Measurements from ENCODE around the gene F2RL1. TPM values are rescaled to one million over a fixed set of nuclear protein-coding genes. Genes with fewer than 3 reads are reported as not detected.
"Not testable (repeated sequence)": the region's sequence is repeated elsewhere in the genome, so short reads cannot be mapped to it uniquely, and the experiment has no call there.

The F2RL1 gene
- total RNA-seq, 2 experiments from 2014 or later, result 2.3 to 2.9 TPM

DNA sequence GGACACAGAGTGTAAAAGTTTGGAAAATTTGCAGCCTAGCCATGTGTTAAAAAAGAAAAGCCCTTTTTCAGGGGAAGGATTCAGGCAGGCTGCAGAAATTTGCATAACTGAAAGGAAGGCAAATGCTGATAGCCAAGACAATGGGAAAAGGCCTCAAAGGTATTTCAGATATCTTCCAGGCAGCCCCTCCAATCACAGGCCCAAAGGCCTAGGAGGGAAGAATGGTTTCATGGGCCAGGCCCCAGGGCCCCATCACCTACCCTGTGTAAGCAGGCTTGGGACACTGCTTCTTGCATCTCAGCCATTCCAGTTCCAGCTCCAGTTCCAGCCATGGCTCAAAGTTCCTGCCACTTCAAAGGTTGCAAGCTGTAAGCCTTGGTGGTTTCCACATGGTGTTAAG lies 35.8 kb downstream of the F2RL1 start:
- ChIA-PET POLR2A (no interaction called here), CTCF (no interaction called here)
- Mint-ChIP-seq H3K4me1 (ENCODE audit: low read depth) (peaks cover 50% of the 10 kb centered on the region), H3K27ac (peak overlapping the region; percentile 52), H3K36me3 (peaks cover 10% of the 10 kb centered on the region), H3K9me3 (peaks cover 7% of the 10 kb centered on the region), H3K27me3 (no peaks in the 10 kb centered on the region), H3K4me3 (no peak overlapping the region)
- intact Hi-C loops (cut with micrococcal nuclease), result loop anchor here (10.0 kb wide), 1 partner anchor 140 kb away; the partner anchor contains the start of gene F2R
- DNase-seq, result no peak

DNA sequence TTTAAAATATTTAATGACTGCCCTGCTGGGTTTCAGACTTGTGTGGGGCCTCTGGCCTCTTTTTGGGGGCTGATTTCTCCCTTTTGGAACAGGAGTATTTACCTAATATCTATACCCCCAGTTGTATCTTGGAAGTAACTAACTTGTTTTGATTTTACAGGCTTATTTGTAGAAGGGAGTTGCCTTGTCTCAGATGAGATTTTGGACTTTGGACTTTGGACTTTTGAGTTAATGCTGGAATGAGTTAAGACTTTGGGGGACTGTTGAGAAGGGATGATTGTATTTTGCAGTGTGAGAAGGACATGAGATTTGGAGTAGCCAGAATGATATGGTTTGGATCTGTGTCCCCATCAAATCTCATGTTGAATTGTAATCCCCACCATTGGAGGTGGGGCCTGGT lies 36.7 kb downstream of the F2RL1 start:
- Mint-ChIP-seq H3K36me3 (peaks cover 10% of the 10 kb centered on the region), H3K27ac (peak overlapping the region; percentile 88), H3K4me3 (peak overlapping the region; percentile 5), H3K4me1 (ENCODE audit: low read depth) (peaks cover 41% of the 10 kb centered on the region)
- not testable (repeated sequence) for H3K9me3 Mint-ChIP-seq, DNase-seq, H3K27me3 Mint-ChIP-seq
- intact Hi-C loops (cut with micrococcal nuclease), result loop anchor here (10.0 kb wide), 1 partner anchor 141 kb away; the partner anchor contains the start of gene F2R
- CTCF ChIA-PET, result interaction anchor here (1.3 kb wide), 1 partner anchor 223 kb away, joined by 3 read pairs; no protein-coding TSS in a partner anchor
- POLR2A ChIA-PET, result interaction anchor here (0.9 kb wide), 1 partner anchor 175 kb away, joined by 4 read pairs; the partner anchor contains the start of gene AGGF1

DNA sequence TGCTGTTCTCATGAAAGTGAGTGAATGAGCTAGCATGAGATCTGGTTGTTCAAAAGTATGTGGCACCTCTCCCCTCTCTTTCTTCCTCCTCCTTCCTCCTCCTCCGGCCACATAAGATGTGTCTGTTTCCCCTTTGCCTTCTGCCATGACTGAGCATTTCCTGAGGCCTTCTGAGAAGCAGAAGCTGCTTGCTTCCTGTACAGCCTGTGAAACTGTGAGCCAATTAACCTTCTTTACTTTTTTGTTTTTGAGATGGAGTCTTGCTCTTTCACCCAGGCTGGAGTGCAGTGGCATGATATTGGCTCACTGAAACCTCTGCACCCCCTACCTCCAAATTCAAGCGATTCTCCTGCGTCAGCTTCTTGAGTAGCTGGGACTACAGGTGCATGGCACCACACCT lies 37.1 kb downstream of the F2RL1 start:
- Mint-ChIP-seq H3K27ac (peak overlapping the region; percentile 88), H3K27me3 (no peaks in the 10 kb centered on the region), H3K4me3 (no peak overlapping the region), H3K9me3 (peaks cover 7% of the 10 kb centered on the region), H3K4me1 (ENCODE audit: low read depth) (peaks cover 37% of the 10 kb centered on the region), H3K36me3 (peaks cover 10% of the 10 kb centered on the region)
- intact Hi-C loops (cut with micrococcal nuclease), result loop anchor here (10.0 kb wide), 1 partner anchor 141 kb away; the partner anchor contains the start of gene F2R
- CTCF ChIA-PET, result interaction anchor here (1.3 kb wide), 1 partner anchor 222 kb away, joined by 3 read pairs; no protein-coding TSS in a partner anchor
- peak; percentile 61 for DNase-seq
- POLR2A ChIA-PET, result interaction anchor here (0.9 kb wide), 1 partner anchor 175 kb away, joined by 4 read pairs; the partner anchor contains the start of gene AGGF1

DNA sequence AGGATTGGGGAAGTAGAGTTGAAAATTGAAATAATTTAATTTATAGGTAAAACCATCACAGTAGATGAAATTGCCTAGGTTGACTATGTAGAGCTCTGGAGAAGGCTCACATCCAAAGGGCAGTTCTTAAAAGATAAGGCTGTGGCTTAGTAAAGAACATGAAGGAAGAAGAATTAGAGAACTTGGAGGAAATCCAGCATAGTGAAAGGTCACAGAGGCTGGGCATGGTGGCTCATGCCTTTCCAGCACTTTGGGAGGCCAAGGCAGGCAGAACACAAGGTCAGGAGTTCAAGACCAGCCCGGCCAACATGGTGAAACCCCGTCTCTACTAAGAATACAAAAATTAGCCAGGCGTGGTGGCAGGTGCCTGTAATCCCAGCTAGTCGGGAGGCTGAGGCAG lies 38.0 kb downstream of the F2RL1 start:
- H3K4me3 Mint-ChIP-seq, result not testable (repeated sequence)

DNA sequence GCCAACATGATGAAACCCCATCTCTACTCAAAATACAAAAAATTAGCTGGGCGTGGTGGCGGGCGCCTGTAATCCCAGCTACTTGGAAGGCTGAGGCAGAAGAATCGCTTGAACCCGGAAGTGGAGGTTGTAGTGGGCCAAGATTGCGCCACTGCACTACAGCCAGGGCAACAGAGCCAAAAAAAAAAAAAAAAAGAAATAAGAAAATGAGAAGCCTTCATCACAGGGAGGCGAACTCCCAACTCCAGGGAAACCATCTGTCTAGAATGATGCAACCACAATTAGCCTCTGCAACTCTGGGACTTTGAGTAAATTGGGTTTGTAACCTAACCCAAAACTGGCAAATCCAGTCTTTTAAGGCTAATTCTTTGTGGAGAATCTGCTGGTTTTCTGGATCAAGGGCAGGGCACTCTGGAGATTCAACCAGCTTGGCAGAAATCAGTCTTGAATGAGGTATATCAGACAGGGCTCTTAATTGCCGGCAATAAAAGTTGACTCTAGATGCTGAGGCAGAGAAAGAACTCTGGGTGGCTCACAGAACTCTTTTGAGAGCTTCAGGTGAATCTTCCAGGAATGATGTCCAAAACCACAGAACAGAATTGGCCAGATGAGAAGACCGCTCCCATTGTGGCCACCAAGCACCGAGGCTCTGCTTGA lies 40.9 kb downstream of the F2RL1 start:
- no peak overlapping the region for H3K27ac Mint-ChIP-seq
- H3K27me3 Mint-ChIP-seq, result no peaks in the 10 kb centered on the region
- ChIA-PET CTCF (interaction anchor here (3.8 kb wide), 1 partner anchor 218 kb away, joined by 10 read pairs; no protein-coding TSS in a partner anchor), POLR2A (no interaction called here)
- no peak for DNase-seq
- H3K4me3 Mint-ChIP-seq, result no peak overlapping the region
- H3K36me3 Mint-ChIP-seq, result peaks cover 10% of the 10 kb centered on the region
- H3K9me3 Mint-ChIP-seq, result peaks cover 7% of the 10 kb centered on the region
- intact Hi-C loops (cut with micrococcal nuclease), result loop anchor here (10.0 kb wide), 1 partner anchor 145 kb away; the partner anchor contains the start of gene F2R
- H3K4me1 Mint-ChIP-seq (ENCODE audit: low read depth), result peaks cover 20% of the 10 kb centered on the region

More for the DNA sequence above, 38.0 kb downstream of the F2RL1 start:
- H3K9me3 Mint-ChIP-seq, POLR2A ChIA-PET, H3K27me3 Mint-ChIP-seq, DNase-seq: not testable (repeated sequence)
- Mint-ChIP-seq H3K36me3 (peaks cover 10% of the 10 kb centered on the region), H3K27ac (peak overlapping the region; percentile 88), H3K4me1 (ENCODE audit: low read depth) (peaks cover 30% of the 10 kb centered on the region)
- CTCF ChIA-PET, result interaction anchor here (1.3 kb wide), 1 partner anchor 221 kb away, joined by 3 read pairs; no protein-coding TSS in a partner anchor
- intact Hi-C loops (cut with micrococcal nuclease), result loop anchor here (10.0 kb wide), 1 partner anchor 142 kb away; the partner anchor contains the start of gene F2R

DNA sequence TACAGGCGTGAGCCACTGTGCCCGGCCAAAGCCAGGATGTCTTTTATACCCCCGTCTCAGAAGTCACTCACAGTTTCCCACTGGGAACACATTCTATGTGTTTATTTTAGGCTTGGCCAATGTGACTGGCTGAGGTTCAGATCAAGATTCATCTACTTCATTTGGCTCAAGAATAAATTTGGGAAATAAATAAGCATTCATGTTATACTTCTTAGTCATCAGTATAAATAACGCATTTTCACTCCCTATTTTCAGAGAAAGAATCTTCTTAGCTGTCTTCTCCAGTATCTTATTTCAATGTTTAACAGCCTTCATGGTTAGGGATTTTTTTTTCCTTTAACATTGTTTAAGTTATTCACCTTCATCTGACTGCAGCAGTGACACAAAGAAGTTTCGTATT lies 42.8 kb downstream of the F2RL1 start:
- DNase-seq, result no peak
- Mint-ChIP-seq H3K27ac (no peak overlapping the region), H3K27me3 (no peaks in the 10 kb centered on the region), H3K4me3 (no peak overlapping the region), H3K4me1 (ENCODE audit: low read depth) (peaks cover 3% of the 10 kb centered on the region), H3K9me3 (no peaks in the 10 kb centered on the region), H3K36me3 (peaks cover 2% of the 10 kb centered on the region)
- intact Hi-C loops (cut with micrococcal nuclease), result no loop called here
- ChIA-PET POLR2A (no interaction called here), CTCF (interaction anchor here (3.8 kb wide), 1 partner anchor 216 kb away, joined by 10 read pairs; no protein-coding TSS in a partner anchor)

DNA sequence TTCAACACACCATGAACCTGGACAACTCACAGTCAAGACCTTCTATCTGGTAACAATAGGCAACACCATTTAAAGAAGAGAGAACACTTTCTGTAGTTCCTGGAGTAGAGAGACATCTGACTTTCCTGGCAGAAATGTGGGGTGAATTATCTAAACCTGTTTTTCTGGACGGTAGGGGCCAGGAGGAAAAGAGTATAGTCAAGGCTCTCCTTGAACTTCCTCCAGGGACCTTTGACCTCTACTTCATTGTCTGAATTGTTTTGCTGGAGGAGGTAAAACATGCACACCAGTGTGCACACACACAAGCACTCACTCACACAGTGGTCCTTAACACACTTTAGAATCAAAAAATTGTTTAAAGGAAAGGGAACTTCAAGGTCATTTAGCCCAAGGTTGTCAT lies 44.2 kb downstream of the F2RL1 start:
- intact Hi-C loops (cut with micrococcal nuclease), result no loop called here
- H3K4me3 Mint-ChIP-seq, result no peak overlapping the region
- no peaks in the 10 kb centered on the region for H3K4me1 Mint-ChIP-seq (ENCODE audit: low read depth)
- CTCF ChIA-PET, result interaction anchor here (3.8 kb wide), 1 partner anchor 215 kb away, joined by 10 read pairs; no protein-coding TSS in a partner anchor
- POLR2A ChIA-PET, result no interaction called here
- no peak for DNase-seq
- H3K9me3 Mint-ChIP-seq, result no peaks in the 10 kb centered on the region
- H3K27ac Mint-ChIP-seq, result no peak overlapping the region
- H3K27me3 Mint-ChIP-seq, result no peaks in the 10 kb centered on the region
- H3K36me3 Mint-ChIP-seq, result no peaks in the 10 kb centered on the region

DNA sequence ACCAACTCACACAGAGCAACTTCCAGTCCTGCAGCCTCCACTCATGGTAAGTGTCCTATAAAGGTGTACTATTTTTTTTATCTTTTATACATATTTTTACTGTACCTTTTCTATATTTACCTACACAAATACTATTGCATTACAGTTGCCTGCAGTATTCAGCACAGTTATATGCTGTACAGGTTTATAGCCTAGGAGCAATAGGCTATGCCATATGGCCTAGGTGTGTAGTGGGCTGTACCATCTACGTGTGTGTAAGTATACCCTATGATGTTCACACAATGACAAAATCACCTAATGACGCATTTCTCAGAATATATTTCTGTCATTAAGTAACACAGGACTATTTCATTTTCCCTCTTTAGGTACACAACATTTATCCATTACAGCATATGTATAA lies 47.7 kb downstream of the F2RL1 start:
- Mint-ChIP-seq H3K4me1 (ENCODE audit: low read depth) (no peaks in the 10 kb centered on the region), H3K36me3 (no peaks in the 10 kb centered on the region), H3K27ac (no peak overlapping the region), H3K9me3 (no peaks in the 10 kb centered on the region), H3K27me3 (no peaks in the 10 kb centered on the region), H3K4me3 (no peak overlapping the region)
- intact Hi-C loops (cut with micrococcal nuclease), result loop anchor here (5.0 kb wide), 1 partner anchor 166 kb away; the partner anchor contains the start of gene AGGF1
- ChIA-PET CTCF (interaction anchor here (4.7 kb wide), 1 partner anchor 211 kb away, joined by 52 read pairs; no protein-coding TSS in a partner anchor), POLR2A (no interaction called here)
- no peak for DNase-seq

DNA sequence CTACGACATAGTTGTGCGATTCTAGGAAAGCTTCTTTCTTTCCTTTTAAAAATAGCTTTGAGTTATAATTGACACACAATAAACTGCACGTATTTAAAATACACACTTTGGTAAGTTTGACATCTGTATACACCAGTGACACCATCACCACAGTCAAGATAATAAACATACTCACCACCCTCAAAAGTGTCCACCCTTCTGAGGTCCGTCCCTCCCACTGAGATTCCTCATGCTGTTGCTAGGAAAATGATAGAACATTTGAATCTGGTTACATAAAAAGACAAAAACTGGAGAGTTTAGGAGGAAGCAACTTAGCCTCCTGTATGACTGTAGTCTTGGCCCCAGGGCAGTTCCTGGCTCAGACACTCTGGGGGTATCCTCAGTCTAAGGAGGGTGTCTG lies 48.2 kb downstream of the F2RL1 start:
- Mint-ChIP-seq H3K9me3 (no peaks in the 10 kb centered on the region), H3K4me1 (ENCODE audit: low read depth) (no peaks in the 10 kb centered on the region), H3K36me3 (no peaks in the 10 kb centered on the region), H3K4me3 (no peak overlapping the region), H3K27ac (no peak overlapping the region), H3K27me3 (no peaks in the 10 kb centered on the region)
- ChIA-PET POLR2A (interaction anchor here (0.6 kb wide), 1 partner anchor 126 kb away, joined by 6 read pairs; no protein-coding TSS in a partner anchor), CTCF (interaction anchor here (1.6 to 4.7 kb wide), 3 partner anchors 9 to 625 kb away, joined by 5 to 52 read pairs (median 12); partner anchors contain the start of gene WDR41)
- DNase-seq, result no peak
- intact Hi-C loops (cut with micrococcal nuclease), result loop anchor here (5.0 kb wide), 1 partner anchor 165 kb away; the partner anchor contains the start of gene AGGF1

DNA sequence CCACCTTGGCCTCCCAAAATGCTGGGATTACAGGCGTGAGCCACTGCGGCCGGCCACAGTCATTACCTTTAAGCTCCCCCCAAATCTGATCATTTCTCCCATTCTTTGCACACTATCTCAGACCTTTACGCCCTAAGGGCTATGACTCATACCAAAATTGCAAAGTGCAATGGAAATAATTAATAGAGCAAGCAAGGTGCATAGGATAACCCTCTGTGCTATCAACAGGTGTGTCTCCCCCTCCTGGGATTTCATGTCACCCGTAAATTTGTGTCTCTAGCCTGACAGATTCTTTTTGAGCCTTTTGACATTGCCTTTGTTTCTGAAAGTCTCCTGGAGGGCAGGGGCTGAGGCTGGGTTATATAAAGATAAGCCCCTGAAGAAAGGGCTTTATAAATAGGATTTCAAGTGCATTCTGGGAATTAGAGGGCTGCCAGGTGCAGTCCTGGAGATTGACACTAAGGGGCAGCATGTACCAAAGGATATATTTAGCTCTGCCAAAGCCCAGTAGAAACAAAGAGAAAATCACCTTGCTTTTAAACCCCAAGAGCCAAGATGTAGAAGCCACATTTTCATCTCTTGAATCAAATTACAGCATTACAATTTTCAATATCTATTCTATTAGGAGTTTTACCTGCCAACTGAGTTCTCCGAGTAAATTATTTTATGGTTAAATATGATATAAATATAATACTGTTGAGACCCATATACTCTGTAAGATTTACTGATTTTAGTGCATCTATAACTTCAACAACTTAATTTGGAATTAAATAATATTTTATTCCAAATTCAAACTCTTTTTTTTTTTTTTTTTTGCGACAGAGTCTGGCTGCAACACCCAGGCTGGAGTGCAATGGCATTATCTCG lies 49.2 kb downstream of the F2RL1 start:
- no peaks in the 10 kb centered on the region for H3K27me3 Mint-ChIP-seq
- H3K36me3 Mint-ChIP-seq, result no peaks in the 10 kb centered on the region
- no peak overlapping the region for H3K27ac Mint-ChIP-seq
- intact Hi-C loops (cut with micrococcal nuclease), result loop anchor here (1.0 to 5.0 kb wide), 4 partner anchors 148 to 624 kb away; partner anchors contain the start of genes AGGF1 and WDR41
- no peak overlapping the region for H3K4me3 Mint-ChIP-seq
- POLR2A ChIA-PET, result interaction anchor here (0.6 kb wide), 1 partner anchor 125 kb away, joined by 6 read pairs; no protein-coding TSS in a partner anchor
- CTCF ChIA-PET, result interaction anchor here (0.7 to 4.7 kb wide), 6 partner anchors 10 to 624 kb away, joined by 3 to 52 read pairs (median 5); partner anchors contain the start of genes AGGF1, S100Z and WDR41
- DNase-seq, result peak; percentile 74
- H3K9me3 Mint-ChIP-seq, result no peaks in the 10 kb centered on the region
- H3K4me1 Mint-ChIP-seq (ENCODE audit: low read depth), result no peaks in the 10 kb centered on the region

DNA sequence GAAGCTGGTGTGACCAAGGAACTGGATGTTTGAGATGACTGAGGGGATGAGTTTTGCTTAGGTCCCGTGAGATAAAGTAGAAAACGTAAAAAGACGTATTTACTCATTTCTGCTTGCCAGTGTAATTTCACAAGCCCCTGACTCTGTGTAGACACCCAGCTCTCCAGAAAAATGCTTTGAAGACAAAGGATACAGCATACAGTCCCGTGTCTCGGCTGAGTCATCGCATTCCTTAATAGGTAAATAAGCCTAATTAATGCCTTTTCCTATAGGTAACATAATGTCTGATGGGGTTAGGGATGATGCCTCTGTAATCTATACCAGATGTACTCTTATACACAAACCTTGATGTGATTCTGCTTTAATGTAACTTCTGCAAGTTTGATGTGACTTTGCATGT lies 51.2 kb downstream of the F2RL1 start:
- intact Hi-C loops (cut with micrococcal nuclease), result no loop called here
- no peaks in the 10 kb centered on the region for H3K9me3 Mint-ChIP-seq
- POLR2A ChIA-PET, result interaction anchor here (0.9 kb wide), 1 partner anchor 160 kb away, joined by 3 read pairs; the partner anchor contains the start of gene AGGF1

More for the DNA sequence above, 51.2 kb downstream of the F2RL1 start:
- no peaks in the 10 kb centered on the region for H3K27me3 Mint-ChIP-seq
- DNase-seq, result no peak
- no peak overlapping the region for H3K4me3 Mint-ChIP-seq
- no peaks in the 10 kb centered on the region for H3K4me1 Mint-ChIP-seq (ENCODE audit: low read depth)
- CTCF ChIA-PET, result interaction anchor here (0.6 to 4.7 kb wide), 4 partner anchors 146 to 622 kb away, joined by 3 to 52 read pairs (median 9); partner anchors contain the start of gene WDR41
- no peaks in the 10 kb centered on the region for H3K36me3 Mint-ChIP-seq
- H3K27ac Mint-ChIP-seq, result no peak overlapping the region
